Ectodermal cell (in vitro differentiated cells): ENCODE results near the gene CDH1.

Experiments used
- H3K27ac ChIP-seq: 2 replicates; pipeline ENCODE4 v1.7.0; 2013; ENCODE audit warnings: mild to moderate bottlenecking, low read depth, low read length; ENCODE audit not compliant: insufficient read depth, poor library complexity, severe bottlenecking
- H3K27me3 ChIP-seq: 2 replicates; pipeline ENCODE4 v1.7.0; 2013; ENCODE audit warnings: mild to moderate bottlenecking, low read length; ENCODE audit not compliant: insufficient read depth, control insufficient read depth, poor library complexity, severe bottlenecking
- H3K36me3 ChIP-seq: one replicate; pipeline ENCODE4 v1.7.0; 2013; ENCODE audit warnings: low read length; ENCODE audit not compliant: control insufficient read depth, insufficient read depth
- H3K4me1 ChIP-seq: one replicate; pipeline ENCODE4 v1.7.0; 2013; ENCODE audit warnings: low read length; ENCODE audit not compliant: control insufficient read depth, insufficient read depth
- H3K4me3 ChIP-seq: 2 replicates; pipeline ENCODE4 v1.7.0; 2013; ENCODE audit warnings: low read depth, low read length, control low read depth; ENCODE audit not compliant: insufficient read depth
- H3K9me3 ChIP-seq: 2 replicates; pipeline ENCODE4 v1.7.0; 2013; ENCODE audit warnings: mild to moderate bottlenecking, low read length, moderate library complexity; ENCODE audit not compliant: control insufficient read depth
- WGBS, 2 experiments: methylation state at CpG; one replicate each; pipeline ENCODE4 v1.1.7; 2013; ENCODE audit warnings: missing lambda C conversion rate in 2 of 2; 5-methylcytosine and 5-hydroxymethylcytosine counted together

CDH1 gene

DNA sequence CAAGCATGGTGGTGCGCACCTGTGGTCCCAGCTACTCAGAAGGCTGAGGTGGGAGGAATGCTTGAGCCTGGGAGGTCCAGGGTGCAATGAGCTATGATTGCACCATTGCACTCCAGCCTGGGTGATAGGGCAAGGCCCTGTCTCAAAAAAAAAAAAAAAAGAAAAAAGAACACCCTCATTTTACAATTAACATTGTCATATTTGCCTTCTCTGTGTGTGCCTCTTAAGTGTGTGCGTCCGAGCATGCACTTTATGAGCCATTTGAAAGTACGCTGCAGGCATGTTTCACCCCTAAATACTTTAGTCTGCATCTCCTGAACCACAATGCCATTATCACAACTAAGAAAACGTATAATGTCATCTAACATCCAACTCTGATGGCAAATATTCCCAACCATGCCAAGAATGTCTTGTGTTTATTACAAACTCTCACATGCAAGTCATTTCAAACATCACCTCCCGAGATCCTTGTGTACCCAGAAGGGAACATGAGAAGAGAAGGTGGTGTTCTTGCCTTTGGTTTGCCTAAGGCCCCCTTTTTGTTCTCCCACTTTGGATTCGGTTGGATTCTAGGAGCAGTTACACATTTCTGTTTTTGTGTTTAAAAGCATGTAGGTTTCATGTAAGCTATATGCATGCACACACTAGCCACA, 38.0 kb downstream of the CDH1 start:
- no peaks in the 10 kb centered on the region for H3K27me3 ChIP-seq
- no peaks in the 10 kb centered on the region for H3K4me1 ChIP-seq
- 94 to 97% methylated on average over 7 of the region's 7 CpGs for WGBS, 2 experiments
- no peak overlapping the region for H3K4me3 ChIP-seq
- H3K36me3 ChIP-seq, result no peaks in the 10 kb centered on the region
- no peak overlapping the region for H3K27ac ChIP-seq
- no peaks in the 10 kb centered on the region for H3K9me3 ChIP-seq

DNA sequence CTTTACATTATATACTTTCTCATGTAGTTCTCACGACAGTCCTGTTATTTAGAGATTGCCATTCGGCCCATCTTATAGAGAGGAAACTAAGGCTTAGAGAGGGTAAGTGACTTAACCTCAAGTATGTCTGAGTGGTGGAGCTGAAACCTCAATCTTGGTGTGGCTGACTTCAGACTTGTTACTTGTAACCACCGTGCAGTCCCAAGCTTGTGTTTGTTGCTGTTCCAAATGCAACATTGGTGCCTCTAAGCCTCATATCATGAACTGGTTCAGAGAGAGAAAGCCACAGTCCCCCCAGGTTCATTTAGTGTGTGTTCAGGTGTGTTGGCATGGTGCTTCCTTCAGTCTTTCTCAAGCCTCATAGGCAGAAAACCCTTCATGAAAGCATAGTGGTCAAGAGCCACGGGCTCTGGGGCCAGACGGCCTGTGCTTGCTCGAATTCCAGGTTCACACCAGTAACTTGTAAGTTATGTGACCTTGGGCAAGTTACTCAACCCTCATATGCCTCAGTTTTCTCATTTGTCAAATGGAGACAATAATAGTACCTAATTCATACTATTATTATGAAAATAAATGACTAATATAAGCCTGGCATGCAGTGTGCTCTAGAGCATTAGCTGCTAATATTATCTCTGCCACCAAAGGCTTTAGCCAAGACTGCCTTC, 39.9 kb downstream of the CDH1 start:
- Histone ChIP-seq H3K27ac (no peak overlapping the region), H3K27me3 (no peaks in the 10 kb centered on the region), H3K9me3 (no peaks in the 10 kb centered on the region), H3K36me3 (no peaks in the 10 kb centered on the region), H3K4me3 (no peak overlapping the region), H3K4me1 (peaks cover 7% of the 10 kb centered on the region)
- WGBS, 2 experiments, result 91 to 93% methylated on average over 6 of the region's 6 CpGs

DNA sequence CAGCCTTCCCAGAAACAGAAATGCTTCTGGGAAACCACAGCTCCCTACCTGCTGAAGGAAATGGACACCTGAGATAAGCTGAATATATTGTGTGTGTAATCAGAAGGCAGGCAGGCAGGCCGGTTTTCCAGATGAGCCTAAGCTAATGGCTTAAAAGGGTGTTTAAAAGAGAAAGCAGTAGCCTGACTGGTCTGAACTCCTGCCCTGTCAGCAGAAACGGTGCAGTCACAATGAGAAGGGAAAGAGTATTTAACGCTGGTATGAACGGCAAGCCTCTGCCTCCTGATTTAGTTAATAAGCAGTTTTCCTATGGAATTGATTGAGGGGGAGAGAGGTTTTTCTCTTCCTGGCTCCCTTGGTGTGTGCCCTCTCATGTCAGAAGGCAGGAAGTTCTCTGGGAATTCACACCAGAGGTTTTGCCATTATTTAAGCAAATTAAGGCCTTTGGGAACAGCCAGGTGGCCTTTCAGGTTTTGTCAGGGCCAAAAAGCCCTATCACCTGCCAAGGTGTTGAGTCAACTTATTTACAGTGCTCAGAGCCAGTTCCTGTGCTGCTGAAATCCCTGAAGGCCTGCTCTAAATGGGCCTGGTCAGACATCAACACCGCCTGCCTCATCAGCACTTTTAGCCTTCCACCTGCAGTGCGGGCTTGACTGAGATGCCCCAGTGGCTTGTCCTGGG, 41.6 kb downstream of the CDH1 start:
- Histone ChIP-seq H3K27me3 (no peaks in the 10 kb centered on the region), H3K36me3 (no peaks in the 10 kb centered on the region), H3K27ac (no peak overlapping the region), H3K4me3 (no peak overlapping the region), H3K4me1 (peaks cover 7% of the 10 kb centered on the region), H3K9me3 (no peaks in the 10 kb centered on the region)
- 54 to 62% methylated on average over 6 of the region's 6 CpGs for WGBS, 2 experiments

- Histone ChIP-seq H3K9me3 (no peaks in the 10 kb centered on the region), H3K4me3 (no peak overlapping the region), H3K27me3 (no peaks in the 10 kb centered on the region), H3K4me1 (peaks cover 7% of the 10 kb centered on the region), H3K36me3 (no peaks in the 10 kb centered on the region), H3K27ac (no peak overlapping the region)
- 78 to 80% methylated on average over 4 of the region's 4 CpGs for WGBS, 2 experiments
These were observed 42.8 kb downstream of the CDH1 start for GRCh38 chr16:68779891-68780290.

DNA sequence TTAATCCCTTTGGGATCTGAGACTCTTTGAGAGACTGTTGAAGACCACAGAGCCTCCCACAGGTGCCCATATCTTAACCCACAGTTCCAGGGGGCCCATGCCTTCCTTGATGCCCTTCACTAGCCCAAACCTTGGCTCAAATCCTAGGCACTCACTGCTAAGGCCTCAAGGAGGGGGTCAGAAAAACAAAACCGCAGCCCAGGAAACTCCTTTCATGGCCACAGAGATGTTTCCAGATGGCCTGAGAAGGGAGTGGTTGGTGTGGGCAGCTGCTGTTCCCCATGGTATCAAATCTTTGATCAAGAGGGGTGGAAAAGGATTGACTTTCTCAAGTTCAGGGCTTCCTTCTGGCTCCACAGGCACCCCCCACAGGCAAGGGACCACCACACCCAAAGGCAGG, 44.7 kb downstream of the CDH1 start:
- Histone ChIP-seq H3K27ac (no peak overlapping the region), H3K27me3 (no peaks in the 10 kb centered on the region), H3K4me1 (peaks cover 7% of the 10 kb centered on the region), H3K9me3 (no peaks in the 10 kb centered on the region), H3K36me3 (no peaks in the 10 kb centered on the region), H3K4me3 (no peak overlapping the region)
- WGBS, 2 experiments, result 79 to 93% methylated on average over 1 of the region's 1 CpG

DNA sequence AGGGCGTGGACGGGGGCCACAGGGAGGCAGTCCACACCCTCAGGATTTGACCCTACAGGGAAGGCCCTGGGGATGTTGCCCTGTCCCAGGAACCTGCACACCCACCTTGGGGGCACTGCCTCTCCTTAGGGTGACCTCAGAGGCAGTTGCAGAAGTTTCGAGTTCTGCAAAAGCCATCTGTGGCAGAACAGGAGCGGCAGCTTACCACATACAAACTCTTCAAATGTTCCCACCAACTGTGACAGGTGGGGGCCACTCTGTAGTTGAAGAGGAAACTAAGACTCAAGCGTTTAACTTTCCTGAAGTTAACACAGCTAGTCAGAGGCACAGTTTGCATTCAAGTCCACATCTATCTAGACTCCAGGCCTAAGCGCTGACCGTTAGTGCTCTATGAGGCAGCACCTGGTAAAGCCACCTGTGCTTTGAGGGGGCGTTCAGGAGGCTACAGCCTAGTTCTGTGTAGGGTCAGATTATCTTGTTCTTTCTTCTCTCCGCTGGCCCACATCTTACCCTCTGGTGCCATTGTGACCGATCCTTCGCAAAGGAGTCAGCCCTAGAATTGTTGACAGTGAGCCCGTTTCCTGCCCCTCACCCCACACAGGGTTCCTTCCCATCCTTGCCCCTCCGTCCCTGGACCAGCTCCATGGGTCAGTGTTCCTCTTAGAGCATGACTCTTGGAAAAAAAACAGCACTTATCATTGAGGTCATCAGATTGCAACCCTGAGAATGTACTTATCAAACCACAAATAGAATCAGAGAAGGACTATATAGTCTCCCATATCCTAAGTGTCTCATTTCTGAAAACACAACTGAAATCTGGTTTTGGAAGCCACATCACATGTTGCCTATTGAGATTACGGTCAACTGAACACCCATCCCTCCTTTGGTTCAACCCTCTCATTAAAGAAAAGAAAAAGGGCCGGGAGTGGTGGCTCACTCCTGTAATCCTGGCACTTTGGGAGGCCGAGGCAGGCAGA, 45.4 kb downstream of the CDH1 start:
- WGBS, 2 experiments, result 91 to 93% methylated on average over 16 of the region's 16 CpGs
- Histone ChIP-seq H3K4me1 (peaks cover 7% of the 10 kb centered on the region), H3K4me3 (no peak overlapping the region), H3K27me3 (no peaks in the 10 kb centered on the region), H3K36me3 (no peaks in the 10 kb centered on the region), H3K27ac (no peak overlapping the region), H3K9me3 (no peaks in the 10 kb centered on the region)

- no peaks in the 10 kb centered on the region for H3K36me3 ChIP-seq
- H3K27ac ChIP-seq, result no peak overlapping the region
- 92 to 97% methylated on average over 5 of the region's 5 CpGs for WGBS, 2 experiments
- no peak overlapping the region for H3K4me3 ChIP-seq
- H3K27me3 ChIP-seq, result no peaks in the 10 kb centered on the region
- no peaks in the 10 kb centered on the region for H3K9me3 ChIP-seq
- H3K4me1 ChIP-seq, result peaks cover 7% of the 10 kb centered on the region
These were observed 47.1 kb downstream of the CDH1 start for GRCh38 chr16:68784226-68784625.

DNA sequence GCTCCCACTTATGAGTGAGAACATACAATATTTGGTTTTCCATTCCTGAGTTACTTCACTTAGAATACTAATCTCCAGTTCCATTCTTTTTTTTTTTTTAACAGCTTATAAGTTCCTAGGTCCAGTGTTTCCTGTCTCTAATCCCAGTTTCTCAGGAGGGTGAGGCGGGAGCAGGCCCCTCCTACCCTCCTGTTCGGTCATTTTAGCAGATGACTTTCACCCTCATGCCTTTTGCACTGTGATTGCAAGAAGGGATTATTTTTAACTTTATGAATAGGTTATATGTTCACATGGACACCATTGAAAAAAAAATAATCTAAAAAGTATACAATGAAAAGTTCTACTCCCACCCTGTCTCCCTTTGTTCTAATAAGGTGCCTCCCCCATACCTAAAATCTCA, 47.6 kb downstream of the CDH1 start:
- Histone ChIP-seq H3K4me3 (no peak overlapping the region), H3K27ac (no peak overlapping the region), H3K4me1 (peaks cover 7% of the 10 kb centered on the region), H3K36me3 (no peaks in the 10 kb centered on the region), H3K9me3 (no peaks in the 10 kb centered on the region), H3K27me3 (no peaks in the 10 kb centered on the region)
- 90 to 93% methylated on average over 2 of the region's 2 CpGs for WGBS, 2 experiments

DNA sequence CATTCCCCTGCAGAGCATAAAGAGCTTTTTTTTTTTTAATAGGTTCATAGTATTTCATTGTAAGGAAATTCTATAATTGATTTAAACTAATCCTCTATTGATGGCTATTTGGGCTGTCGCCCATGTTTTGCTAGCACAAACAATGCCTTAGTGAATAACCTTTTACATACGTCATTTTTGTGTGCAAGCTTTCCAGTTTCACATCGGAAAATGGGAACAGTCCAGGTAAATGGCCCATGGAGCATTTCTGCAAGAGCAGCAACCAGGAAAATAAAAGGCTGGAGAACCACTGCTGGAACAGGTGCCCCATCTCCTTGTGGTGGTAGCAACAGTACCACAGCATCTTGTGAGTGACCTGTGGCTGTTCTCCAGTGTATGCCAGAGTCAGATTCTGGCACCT, 48.6 kb downstream of the CDH1 start:
- Histone ChIP-seq H3K9me3 (no peaks in the 10 kb centered on the region), H3K36me3 (no peaks in the 10 kb centered on the region), H3K27ac (no peak overlapping the region), H3K27me3 (no peaks in the 10 kb centered on the region), H3K4me3 (no peak overlapping the region), H3K4me1 (peaks cover 10% of the 10 kb centered on the region)
- 92 to 95% methylated on average over 3 of the region's 3 CpGs for WGBS, 2 experiments
